ENCODE results near the gene SGSM2. TPM values are rescaled to one million over a fixed set of nuclear protein-coding genes. Genes with fewer than 3 reads are reported as not detected.

SGSM2 gene
- total RNA-seq, 2 donors from 2014 or later = 32.7 to 77.5 TPM

DNA sequence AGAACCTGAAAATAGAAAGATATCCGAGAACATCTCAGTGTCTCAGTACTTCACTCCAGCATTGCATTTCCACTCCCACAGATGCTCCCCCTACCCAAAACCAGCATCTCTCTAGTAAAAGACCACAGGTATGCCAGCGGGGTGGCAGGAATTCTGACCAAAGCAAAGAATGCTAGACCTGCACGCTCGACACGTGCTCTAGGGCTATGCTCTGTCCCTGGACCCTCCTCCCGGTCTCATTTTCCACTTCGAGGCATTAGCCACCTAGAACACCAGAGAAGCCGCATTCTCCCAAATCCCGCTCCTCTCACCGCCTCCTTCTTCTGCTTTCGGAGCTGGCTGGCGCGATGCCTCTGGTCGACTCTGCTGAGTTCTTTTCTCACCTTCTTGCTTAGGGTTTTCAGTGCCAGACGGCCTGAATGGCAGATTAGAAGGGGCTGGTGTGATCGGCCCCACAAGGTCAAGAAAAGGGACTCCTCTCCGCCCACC, 1.5 kb upstream of the SGSM2 start:
- H3K27ac ChIP-seq = peak overlapping the region in 3 of 4 donors; percentile 68 to 88 (median 88)
- 0% methylated on average over 12 to 17 of the region's 17 CpGs for WGBS, 2 donors

DNA sequence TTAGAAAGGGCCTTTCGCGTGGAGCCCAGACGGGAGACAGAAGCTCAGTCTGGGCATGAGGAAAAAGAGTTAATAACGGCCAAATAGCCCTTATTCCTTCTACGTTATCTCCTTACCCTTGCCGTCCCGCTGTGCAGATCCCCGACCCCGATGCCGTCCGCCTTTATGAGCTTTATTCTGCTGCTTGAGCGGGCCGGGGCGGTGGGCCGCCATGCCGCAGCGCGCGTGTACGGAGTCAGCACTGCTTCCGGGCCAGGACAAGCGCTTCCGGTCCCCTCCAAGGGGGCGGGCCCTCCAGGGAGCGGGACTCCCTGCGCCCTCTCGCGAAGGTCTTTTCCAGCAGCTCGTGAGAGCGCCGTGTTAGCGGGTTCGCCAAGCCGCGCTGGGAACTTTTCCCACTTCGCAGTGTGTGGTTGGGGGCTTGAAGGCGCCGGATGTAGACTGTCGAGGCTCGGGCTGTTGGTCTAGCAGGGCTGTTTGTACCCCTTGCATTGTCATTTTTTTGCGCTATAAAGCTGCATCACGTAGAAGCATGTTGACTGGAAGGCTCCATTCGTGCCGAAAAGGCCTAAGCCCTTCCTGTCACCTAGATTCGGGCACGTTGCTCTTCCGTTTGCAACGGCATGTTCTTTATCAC, 968 bp upstream of the SGSM2 start, which contains the start of gene TSR1:
TSS of gene TSR1 (minus strand) at position 243 of the 637 bp plus-strand sequence. CDS start at position 213, 30 bp downstream.
- ATAC-seq (peak; percentile 91), DNase-seq (peak; percentile 89 to 93 (median 90))
- no peaks in the 10 kb centered on the region for H3K27me3 ChIP-seq
- peak within 1 kb of the TSS; percentile 68 to 88 (median 82) for H3K27ac ChIP-seq
- peak within 1 kb of the TSS; percentile 72 to 95 for H3K4me3 ChIP-seq
- peaks cover 19% of the 10 kb centered on the region for H3K4me1 ChIP-seq
- 0% methylated on average over 25 to 48 of the region's 48 CpGs for WGBS, 2 donors
- H3K9me3 ChIP-seq = no peaks in the 10 kb centered on the region
- peaks cover 0 to 16% of the 10 kb centered on the region in 2 donors for H3K36me3 ChIP-seq (replicated peaks in 1 of 2; ENCODE audit: insufficient read depth in 1 of 2, low read depth in 2 of 2)
- peak; percentile 76 to 89 (median 88) for TF ChIP-seq POLR2A (IDR thresholded peaks at IDR 0.05)
- TF ChIP-seq, protein P1, sequence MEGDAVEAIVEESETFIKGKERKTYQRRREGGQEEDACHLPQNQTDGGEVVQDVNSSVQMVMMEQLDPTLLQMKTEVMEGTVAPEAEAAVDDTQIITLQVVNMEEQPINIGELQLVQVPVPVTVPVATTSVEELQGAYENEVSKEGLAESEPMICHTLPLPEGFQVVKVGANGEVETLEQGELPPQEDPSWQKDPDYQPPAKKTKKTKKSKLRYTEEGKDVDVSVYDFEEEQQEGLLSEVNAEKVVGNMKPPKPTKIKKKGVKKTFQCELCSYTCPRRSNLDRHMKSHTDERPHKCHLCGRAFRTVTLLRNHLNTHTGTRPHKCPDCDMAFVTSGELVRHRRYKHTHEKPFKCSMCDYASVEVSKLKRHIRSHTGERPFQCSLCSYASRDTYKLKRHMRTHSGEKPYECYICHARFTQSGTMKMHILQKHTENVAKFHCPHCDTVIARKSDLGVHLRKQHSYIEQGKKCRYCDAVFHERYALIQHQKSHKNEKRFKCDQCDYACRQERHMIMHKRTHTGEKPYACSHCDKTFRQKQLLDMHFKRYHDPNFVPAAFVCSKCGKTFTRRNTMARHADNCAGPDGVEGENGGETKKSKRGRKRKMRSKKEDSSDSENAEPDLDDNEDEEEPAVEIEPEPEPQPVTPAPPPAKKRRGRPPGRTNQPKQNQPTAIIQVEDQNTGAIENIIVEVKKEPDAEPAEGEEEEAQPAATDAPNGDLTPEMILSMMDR (IDR thresholded peaks at IDR 0.05) = peak in 5 of 7 experiments; percentile 11 to 33 (median 28)
- intact Hi-C loops (cut with DNase I) = no loop called here

More for the DNA sequence above, 1.5 kb upstream of the SGSM2 start:
- Histone ChIP-seq H3K4me3 (peak overlapping the region; percentile 72 to 95), H3K9me3 (no peaks in the 10 kb centered on the region), H3K4me1 (peaks cover 19% of the 10 kb centered on the region), H3K27me3 (no peaks in the 10 kb centered on the region), H3K36me3 (replicated peaks in 1 of 2; ENCODE audit: insufficient read depth in 1 of 2, low read depth in 2 of 2) (peaks cover 0 to 20% of the 10 kb centered on the region in 2 donors)
- DNase-seq (peak in 3 of 4 donors; percentile 10 to 29 (median 23)), ATAC-seq (no peak)
- TF ChIP-seq, protein P1 (IDR thresholded peaks at IDR 0.05) = no peak
- TF ChIP-seq POLR2A (IDR thresholded peaks at IDR 0.05) = no peak
- intact Hi-C loops (cut with DNase I) = no loop called here

DNA sequence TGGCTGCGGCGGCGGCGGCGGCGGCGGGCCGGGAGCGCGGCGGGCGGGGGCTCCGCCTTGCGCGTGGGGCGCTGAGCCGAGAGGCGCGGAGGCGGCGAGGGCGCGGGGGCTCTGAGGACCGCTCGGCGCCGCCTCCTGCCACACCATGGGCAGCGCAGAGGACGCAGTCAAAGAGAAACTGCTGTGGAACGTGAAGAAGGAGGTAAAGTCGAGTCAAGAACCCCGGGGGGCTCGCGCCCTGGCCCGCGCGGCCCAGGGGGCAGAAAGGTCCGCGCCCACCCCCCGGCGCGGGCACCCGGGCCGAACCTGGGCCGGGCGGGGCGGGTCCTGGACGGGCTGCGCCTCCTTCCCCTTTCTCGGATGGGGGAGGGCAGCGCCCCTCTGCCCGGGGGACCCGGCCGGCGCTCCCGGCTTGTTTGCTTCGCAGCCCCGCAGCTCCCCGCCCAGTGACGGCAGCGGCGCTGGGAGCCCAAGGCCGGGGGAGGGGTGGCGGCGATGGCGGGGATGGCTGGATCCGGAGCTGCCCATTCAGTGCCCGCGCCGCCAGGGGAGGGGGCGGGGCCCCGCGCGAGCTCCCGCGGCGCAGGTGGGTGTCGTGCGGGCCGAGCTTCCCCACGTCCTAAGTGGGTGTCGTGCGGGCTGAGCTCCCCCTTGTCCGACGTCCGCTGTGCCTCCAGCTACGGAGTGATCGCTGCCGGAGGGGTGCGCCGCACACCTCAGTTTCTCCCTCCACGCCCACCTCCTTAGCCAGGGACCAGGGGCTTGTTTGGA, 428 bp downstream of the SGSM2 start:
- intact Hi-C loops (cut with DNase I) = no loop called here
- no peaks in the 10 kb centered on the region for H3K27me3 ChIP-seq
- H3K9me3 ChIP-seq = no peaks in the 10 kb centered on the region
- 0 to 2% methylated on average over 41 to 90 of the region's 92 CpGs for WGBS, 2 donors
- ATAC-seq (peak; percentile 66), DNase-seq (peak; percentile 65 to 80 (median 72))
- TF ChIP-seq, protein P1 (IDR thresholded peaks at IDR 0.05) = peak in 1 of 7 experiments; percentile 17
- TF ChIP-seq POLR2A (IDR thresholded peaks at IDR 0.05) = peak; percentile 36 to 60 (median 37)
- peak overlapping the region; percentile 94 to 95 for H3K4me3 ChIP-seq
- H3K4me1 ChIP-seq = peaks cover 19% of the 10 kb centered on the region
- peak overlapping the region; percentile 68 to 88 (median 82) for H3K27ac ChIP-seq
- peaks cover 0 to 13% of the 10 kb centered on the region in 2 donors for H3K36me3 ChIP-seq (replicated peaks in 1 of 2; ENCODE audit: insufficient read depth in 1 of 2, low read depth in 2 of 2)

DNA sequence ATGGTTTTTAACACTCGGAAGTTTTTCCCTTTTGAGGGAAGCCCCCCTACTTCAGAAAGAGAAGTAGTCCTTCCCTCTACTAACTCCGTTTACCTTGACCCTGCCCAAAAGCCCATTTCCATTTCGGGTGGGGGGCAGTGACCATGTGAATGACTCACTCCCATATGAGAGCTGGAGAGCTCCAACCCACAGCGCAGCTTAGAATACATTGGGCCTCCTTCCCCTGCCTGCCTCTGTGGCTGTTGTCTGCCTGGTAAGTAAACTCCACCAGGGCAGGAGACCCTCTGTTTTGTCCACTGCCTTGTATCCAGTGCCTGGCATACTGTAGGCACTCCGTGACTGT, 985 bp downstream of the SGSM2 start:
- DNase-seq (peak in 1 of 4 donors; percentile 19), ATAC-seq (no peak)
- peak overlapping the region; percentile 94 to 95 for H3K4me3 ChIP-seq
- no peaks in the 10 kb centered on the region for H3K9me3 ChIP-seq
- peaks cover 0 to 10% of the 10 kb centered on the region in 2 donors for H3K36me3 ChIP-seq (replicated peaks in 1 of 2; ENCODE audit: insufficient read depth in 1 of 2, low read depth in 2 of 2)
- H3K27ac ChIP-seq = peak overlapping the region; percentile 68 to 88 (median 82)
- TF ChIP-seq POLR2A (IDR thresholded peaks at IDR 0.05) = no peak
- TF ChIP-seq, protein P1 (IDR thresholded peaks at IDR 0.05) = no peak
- no peaks in the 10 kb centered on the region for H3K27me3 ChIP-seq
- intact Hi-C loops (cut with DNase I) = no loop called here
- peaks cover 19% of the 10 kb centered on the region for H3K4me1 ChIP-seq
- 11 to 16% methylated on average over 4 to 5 of the region's 5 CpGs for WGBS, 2 donors

Measured in body of pancreas (tissue), 4 donors.